Endothelial cell of umbilical vein (primary cell): Measurements from ENCODE around the gene SLC44A1. TPM values are rescaled to one million over a fixed set of nuclear protein-coding genes. Genes with fewer than 3 reads are reported as not detected.

Experiments used
- BruUV-seq: library from RNA; stranded (reverse); fragments of 400-500 nt; replicated peaks from 2 replicates; lab custom pipeline; 2021; lab: Mats Ljungman, UMichigan
- CTCF ChIA-PET: fragments of 300-600, 350-600 bp; sonication (Branson Sonifier 250); formaldehyde crosslinking; loops from one replicate; lab custom pipeline; 2021; ENCODE audit warnings: antibody characterized with exemption, inconsistent platforms; lab: Charles Lee
- POLR2A ChIA-PET: fragments of 300-600, 350-600 bp; sonication (Branson Sonifier 250); formaldehyde crosslinking; loops from one replicate; lab custom pipeline; 2021; ENCODE audit warnings: antibody characterized with exemption, inconsistent platforms; lab: Charles Lee
- DNase-seq: peaks from one replicate; pipeline ENCODE4 v3.0.0-alpha.2; 2011; ENCODE audit warnings: low read depth, low spot score
- FAIRE-seq: peaks from 2 replicates; lab custom pipeline; 2011; peaks lifted over from hg19 to GRCh38; lab: Jason Lieb, UNC
- H2AFZ ChIP-seq: 2 replicates; pipeline ENCODE4 v1.6.0; 2012; ENCODE audit warnings: low read depth, low read length, control low read depth, inconsistent platforms
- H3K27ac ChIP-seq: 2 replicates; pipeline ENCODE4 v1.5.1; 2011; ENCODE audit warnings: low read depth, mild to moderate bottlenecking, control low read depth, low read length, moderate library complexity; ENCODE audit not compliant: insufficient read depth
- H3K27me3 ChIP-seq, 2 experiments: 2 replicates each; pipeline versions ENCODE4 v1.6.0 to v1.6.1; 2011; ENCODE audit warnings: low read length in 2 of 2, mixed read lengths in 1 of 2; ENCODE audit not compliant: control insufficient read depth in 2 of 2, insufficient read depth in 2 of 2
- H3K36me3 ChIP-seq, 2 experiments: 2 replicates in 1 of 2; 3 replicates in 1 of 2; pipeline ENCODE4 v1.5.1; 2011; ENCODE audit warnings: low read length in 2 of 2, mild to moderate bottlenecking in 1 of 2, moderate library complexity in 1 of 2; ENCODE audit not compliant: control insufficient read depth in 2 of 2, insufficient read depth in 2 of 2; ENCODE audit errors: extremely low read depth in 1 of 2
- H3K4me1 ChIP-seq: 3 replicates; pipeline ENCODE4 v1.5.1; 2011; ENCODE audit warnings: mild to moderate bottlenecking, low read length; ENCODE audit not compliant: control insufficient read depth, insufficient read depth; ENCODE audit errors: extremely low read depth
- H3K4me2 ChIP-seq: 2 replicates; pipeline ENCODE4 v1.6.1; 2011; ENCODE audit warnings: low read length, control low read depth, mixed read lengths; ENCODE audit not compliant: insufficient read depth
- H3K4me3 ChIP-seq, 3 experiments: fragments of 200-600 bp in 1 of 3; sonication (generic), shearing (Covaris generic) in 1 of 3; replicated peaks in 1 of 3; 2 replicates each; pipeline ENCODE4 v1.5.1; 2011 to 2016; ENCODE audit warnings: control low read depth in 3 of 3, low read length in 3 of 3, mild to moderate bottlenecking in 2 of 3, inconsistent platforms in 1 of 3, low read depth in 1 of 3, moderate library complexity in 1 of 3; ENCODE audit not compliant: insufficient read depth in 1 of 3
- H3K79me2 ChIP-seq: 2 replicates; pipeline ENCODE4 v1.6.0; 2012; ENCODE audit warnings: low read length, inconsistent platforms; ENCODE audit not compliant: control insufficient read depth, insufficient read depth
- H3K9ac ChIP-seq: replicated peaks from 2 replicates; pipeline ENCODE3; 2011; ENCODE audit warnings: low read length, control low read depth; ENCODE audit not compliant: insufficient read depth; ENCODE audit errors: extremely low read depth
- H3K9me1 ChIP-seq: replicated peaks from 3 replicates; pipeline ENCODE4 v1.6.0; 2011; ENCODE audit warnings: mild to moderate bottlenecking, low read length; ENCODE audit not compliant: control insufficient read depth, insufficient read depth; ENCODE audit errors: extremely low read depth
- H3K9me3 ChIP-seq: replicated peaks from 2 replicates; pipeline ENCODE4 v1.5.1; 2012; ENCODE audit warnings: low read length, inconsistent platforms; ENCODE audit not compliant: control insufficient read depth, insufficient read depth
- H4K20me1 ChIP-seq: replicated peaks from 2 replicates; pipeline ENCODE3; 2011; ENCODE audit warnings: mild to moderate bottlenecking, low read length; ENCODE audit not compliant: control insufficient read depth, insufficient read depth; ENCODE audit errors: extremely low read depth
- EZH2 ChIP-seq: IDR thresholded peaks from 2 replicates; pipeline ENCODE4 v1.6.1; 2012; ENCODE audit warnings: borderline replicate concordance, low read depth, mild to moderate bottlenecking, moderate library complexity, low read length, inconsistent platforms; ENCODE audit not compliant: severe bottlenecking
- FOS ChIP-seq: IDR thresholded peaks from 2 replicates; pipeline ENCODE4 v1.6.1; 2011; ENCODE audit warnings: mild to moderate bottlenecking, low read length, moderate library complexity, borderline replicate concordance; ENCODE audit not compliant: insufficient read depth
- JUN ChIP-seq: IDR thresholded peaks from 2 replicates; pipeline ENCODE4 v1.6.1; 2011; ENCODE audit warnings: borderline replicate concordance, low read depth; ENCODE audit not compliant: insufficient read length, insufficient read depth
- MAX ChIP-seq: IDR thresholded peaks from 2 replicates; pipeline ENCODE4 v1.6.1; 2011; ENCODE audit not compliant: insufficient read depth, insufficient read length
- MYC ChIP-seq: IDR thresholded peaks from one replicate; pipeline ENCODE4 v1.6.1; 2011; ENCODE audit warnings: mild to moderate bottlenecking, low read depth, low read length
- POLR2A ChIP-seq: IDR thresholded peaks from 2 replicates; pipeline ENCODE4 v1.6.1; 2012; ENCODE audit warnings: low read depth, mild to moderate bottlenecking, control low read depth, low read length
- POLR2AphosphoS5 ChIP-seq: IDR thresholded peaks from 2 replicates; pipeline ENCODE4 v1.6.1; 2012; ENCODE audit warnings: low read depth, mild to moderate bottlenecking, control low read depth, low read length, moderate library complexity; ENCODE audit not compliant: insufficient read depth
- dilution Hi-C: fragments of 300-500 bp; cut with MboI; formaldehyde crosslinking; loops from one replicate; pipeline ENCODE4 v1.15.0; 2019; ENCODE audit warnings: low sequenced_read_pairs; ENCODE audit not compliant: extremely low pct_ligation_motif_present
- intact Hi-C: fragments of 100-400 bp; cut with micrococcal nuclease; formaldehyde crosslinking; loops from one replicate; pipeline ENCODE4 v1.10.0; 2022
- polyA plus RNA-seq, 4 experiments: library from polyadenylated mRNA; depleted of rRNA in 3 of 4; stranded (reverse) in 3 of 4; unstranded in 1 of 4; fragments of >200 nt; gene quantifications; 2 replicates each; pipeline versions ENCODE4 v1.2.1 to v1.2.3, GENCODE V29; 2011 to 2012; ENCODE audit warnings: missing spikeins in 1 of 4
- total RNA-seq: library from RNA; stranded (reverse); gene quantifications from 2 replicates; pipeline ENCODE4 v1.2.3, GENCODE V29; 2021

The SLC44A1 gene
- total and polyA plus RNA-seq, 2 donors (not counting 3 experiments of a cell fraction or from before 2014, with no cell fraction given), result 16.1 to 37.7 TPM

- Histone ChIP-seq H3K36me3 (no peaks in the 10 kb centered on the region), H3K27me3 (no peaks in the 10 kb centered on the region), H3K4me2 (no peak overlapping the region), H3K9ac (no peak overlapping the region), H3K79me2 (no peaks in the 10 kb centered on the region), H2AFZ (no peak overlapping the region), H3K9me3 (no peaks in the 10 kb centered on the region), H3K27ac (no peak overlapping the region), H3K9me1 (no peaks in the 10 kb centered on the region), H4K20me1 (no peaks in the 10 kb centered on the region), H3K4me1 (no peaks in the 10 kb centered on the region), H3K4me3 (no peak overlapping the region)
- POLR2A ChIA-PET, result no interaction called here
- DNase-seq, result no peak
- dilution Hi-C loops, result no loop called here
- CTCF ChIA-PET, result interaction anchor here (0.6 to 2.0 kb wide), 5 partner anchors 12 to 550 kb away, joined by 3 to 5 read pairs (median 4); no protein-coding TSS in a partner anchor
- no peak for FAIRE-seq
- intact Hi-C loops, result no loop called here
- no TSS peak for BruUV-seq
- TF ChIP-seq JUN, result no peak
- TF ChIP-seq FOS, result no peak
These were observed 174.4 kb downstream of the SLC44A1 start for GRCh38 chr9:105418588-105419500.

DNA sequence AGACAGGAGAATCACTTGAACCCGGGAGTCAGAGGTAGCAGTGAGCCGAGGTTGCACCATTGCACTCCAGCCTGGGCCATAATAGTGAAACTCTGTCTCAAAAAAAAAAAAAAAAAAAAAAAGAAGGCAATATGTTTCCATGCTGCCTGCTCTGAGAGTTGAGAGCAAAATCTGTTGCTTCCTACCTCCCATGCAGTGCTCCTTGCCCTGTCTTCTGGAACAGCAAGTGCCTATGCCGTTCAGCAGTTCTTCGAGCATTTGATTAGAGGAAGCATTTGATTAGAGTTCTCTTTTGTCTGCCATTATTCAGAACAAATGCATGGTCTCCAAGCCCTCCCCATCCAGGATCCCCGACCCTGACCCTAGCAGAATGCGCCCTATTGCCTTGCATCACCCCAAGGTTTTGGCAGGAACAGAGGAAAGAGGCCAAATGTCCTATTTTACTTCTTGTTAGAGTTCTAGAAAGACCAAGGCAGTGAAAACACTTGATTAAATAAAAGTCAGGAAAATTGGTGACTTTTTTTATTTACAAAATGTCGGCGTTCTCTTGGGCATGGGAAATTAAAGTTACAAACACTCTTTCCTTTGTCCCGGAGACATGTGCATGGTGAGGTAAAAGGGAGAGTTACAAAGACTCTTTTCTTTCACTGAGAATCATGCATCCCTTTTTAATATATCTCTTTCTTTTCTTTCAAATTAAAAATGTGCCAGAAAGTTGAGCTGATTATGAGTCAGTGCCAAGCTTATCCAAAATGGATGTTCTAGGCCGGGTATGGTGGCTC lies 175.6 kb downstream of the SLC44A1 start:
- H3K79me2 ChIP-seq, result no peaks in the 10 kb centered on the region
- no peak for FAIRE-seq
- DNase-seq, result no peak
- H3K27ac ChIP-seq, result no peak overlapping the region
- H4K20me1 ChIP-seq, result no peaks in the 10 kb centered on the region
- H2AFZ ChIP-seq, result no peak overlapping the region
- no peaks in the 10 kb centered on the region for H3K9me1 ChIP-seq
- ChIA-PET POLR2A (no interaction called here), CTCF (interaction anchor here (2.0 kb wide), 1 partner anchor 298 kb away, joined by 5 read pairs; no protein-coding TSS in a partner anchor)
- intact Hi-C loops (no loop called here), dilution Hi-C loops (no loop called here)
- BruUV-seq, result no TSS peak
- no peak for TF ChIP-seq POLR2A
- no peak for TF ChIP-seq POLR2AphosphoS5
- TF ChIP-seq MYC, result no peak
- TF ChIP-seq EZH2, result no peak
- no peak for TF ChIP-seq FOS
- TF ChIP-seq MAX, result no peak
- H3K4me1 ChIP-seq, result no peaks in the 10 kb centered on the region
- H3K27me3 ChIP-seq, result no peaks in the 10 kb centered on the region
- H3K36me3 ChIP-seq, result no peaks in the 10 kb centered on the region
- no peaks in the 10 kb centered on the region for H3K9me3 ChIP-seq
- no peak overlapping the region for H3K4me3 ChIP-seq
- no peak overlapping the region for H3K9ac ChIP-seq
- H3K4me2 ChIP-seq, result no peak overlapping the region
